H1 (cell line): Measurements from ENCODE around the gene BRCA2. TPM values are rescaled to one million over a fixed set of nuclear protein-coding genes. Genes with fewer than 3 reads are reported as not detected.

ENCODE experiments used
- CTCF ChIA-PET: fragments of 300-600 bp; sonication (Branson Sonifier 250); formaldehyde crosslinking; loops from one replicate; lab custom pipeline; 2021; ENCODE audit not compliant: partially characterized antibody; lab: Charles Lee
- POLR2A ChIA-PET: fragments of 300-600 bp; sonication (Branson Sonifier 250); formaldehyde crosslinking; loops from one replicate; lab custom pipeline; 2021; ENCODE audit warnings: inconsistent platforms; ENCODE audit not compliant: partially characterized antibody; lab: Charles Lee
- DNase-seq, 2 experiments: peaks; one replicate each; pipeline versions ENCODE4 v3.0.0 to v3.0.0-alpha.2; 2010 to 2022; ENCODE audit warnings: low spot score in 2 of 2, low read depth in 1 of 2, mixed read lengths in 1 of 2
- FAIRE-seq: peaks from 2 replicates; lab custom pipeline; 2011; peaks lifted over from hg19 to GRCh38; lab: Jason Lieb, UNC
- H2AFZ ChIP-seq: 2 replicates; pipeline ENCODE4 v1.8.1; 2012; ENCODE audit warnings: low read length, inconsistent platforms
- H2AK5ac ChIP-seq: 2 replicates; pipeline ENCODE4 v1.6.1; 2013; ENCODE audit warnings: low read depth, low read length
- H2BK120ac ChIP-seq: replicated peaks from 2 replicates; pipeline ENCODE3; 2013; ENCODE audit warnings: low read depth, low read length, inconsistent platforms
- H2BK12ac ChIP-seq: 2 replicates; pipeline ENCODE4 v1.6.1; 2013; ENCODE audit warnings: low read depth, low read length
- H2BK15ac ChIP-seq: 2 replicates; pipeline ENCODE4 v1.6.1; 2013; ENCODE audit warnings: low read length
- H2BK20ac ChIP-seq: 2 replicates; pipeline ENCODE4 v1.6.1; 2013; ENCODE audit warnings: low read length
- H2BK5ac ChIP-seq: 2 replicates; pipeline ENCODE4 v1.6.1; 2013; ENCODE audit warnings: low read depth, low read length
- H3K14ac ChIP-seq: 2 replicates; pipeline ENCODE4 v1.6.1; 2013; ENCODE audit warnings: inconsistent platforms; ENCODE audit not compliant: insufficient read length
- H3K18ac ChIP-seq: 2 replicates; pipeline ENCODE4 v1.6.1; 2013; ENCODE audit warnings: low read length; ENCODE audit errors: extremely low read depth
- H3K23ac ChIP-seq: 2 replicates; pipeline ENCODE4 v1.6.1; 2013; ENCODE audit warnings: inconsistent platforms; ENCODE audit not compliant: insufficient read length
- H3K23me2 ChIP-seq: 2 replicates; pipeline ENCODE4 v1.6.1; 2013; ENCODE audit warnings: low read depth, low read length
- H3K27ac ChIP-seq: 2 replicates; pipeline ENCODE4 v1.6.1; 2011; ENCODE audit warnings: low read depth, low read length, inconsistent platforms
- H3K27me3 ChIP-seq, 4 experiments: replicated peaks in 1 of 4; 1 replicate in 1 of 4; 2 replicates in 3 of 4; pipeline versions ENCODE4 v1.6.1 to v1.8.1; 2011 to 2013; ENCODE audit warnings: low read length in 3 of 4, mild to moderate bottlenecking in 3 of 4, inconsistent platforms in 2 of 4, mixed read lengths in 2 of 4, moderate library complexity in 1 of 4; ENCODE audit not compliant: control insufficient read depth in 3 of 4, insufficient read depth in 3 of 4; ENCODE audit errors: extremely low read depth in 1 of 4
- H3K36me3 ChIP-seq, 4 experiments: 2 replicates each; pipeline versions ENCODE4 v1.6.1 to v1.8.1; 2011 to 2013; ENCODE audit warnings: mild to moderate bottlenecking in 4 of 4, low read length in 3 of 4, moderate library complexity in 2 of 4, control low read depth in 1 of 4, inconsistent platforms in 1 of 4; ENCODE audit not compliant: insufficient read depth in 4 of 4, control insufficient read depth in 2 of 4
- H3K4ac ChIP-seq: replicated peaks from 2 replicates; pipeline ENCODE3; 2013; ENCODE audit warnings: low read length, low read depth, mixed read lengths, inconsistent platforms; ENCODE audit not compliant: insufficient read length
- H3K4me1 ChIP-seq, 4 experiments: replicated peaks in 1 of 4; 1 replicate in 1 of 4; 2 replicates in 3 of 4; pipeline versions ENCODE4 v1.6.1 to v1.8.1; 2011 to 2013; ENCODE audit warnings: low read length in 3 of 4, inconsistent platforms in 2 of 4, mixed read lengths in 1 of 4; ENCODE audit not compliant: insufficient read depth in 4 of 4, control insufficient read depth in 3 of 4
- H3K4me2 ChIP-seq, 2 experiments: 2 replicates each; pipeline versions ENCODE4 v1.6.1 to v1.8.1; 2011 to 2013; ENCODE audit warnings: low read depth in 2 of 2, low read length in 2 of 2, control low read depth in 1 of 2, inconsistent platforms in 1 of 2, mild to moderate bottlenecking in 1 of 2; ENCODE audit not compliant: insufficient read depth in 1 of 2
- H3K4me3 ChIP-seq, 4 experiments: fragments of 200-600, 300-600 bp in 1 of 4; sonication (generic), shearing (Covaris generic), sonication (Bioruptor Twin) in 1 of 4; 2 replicates each; pipeline versions ENCODE4 v1.5.1 to v1.8.1; 2011 to 2016; ENCODE audit warnings: low read length in 4 of 4, low read depth in 3 of 4, control low read depth in 2 of 4, inconsistent platforms in 2 of 4, mild to moderate bottlenecking in 2 of 4, mixed read lengths in 1 of 4, moderate library complexity in 1 of 4; ENCODE audit not compliant: insufficient read depth in 2 of 4; ENCODE audit errors: extremely low read depth in 1 of 4
- H3K56ac ChIP-seq: replicated peaks from 2 replicates; pipeline ENCODE3; 2013; ENCODE audit warnings: low read depth, mild to moderate bottlenecking, mixed read lengths, low read length, inconsistent platforms; ENCODE audit not compliant: insufficient read length
- H3K79me1 ChIP-seq: 2 replicates; pipeline ENCODE4 v1.6.1; 2013; ENCODE audit warnings: low read depth, low read length, control low read depth
- H3K79me2 ChIP-seq, 2 experiments: 2 replicates each; pipeline versions ENCODE4 v1.6.1 to v1.8.1; 2012 to 2013; ENCODE audit warnings: low read length in 2 of 2, mild to moderate bottlenecking in 2 of 2, inconsistent platforms in 1 of 2; ENCODE audit not compliant: insufficient read depth in 2 of 2, control insufficient read depth in 1 of 2
- H3K9ac ChIP-seq, 4 experiments: replicated peaks in 1 of 4; 1 replicate in 1 of 4; 2 replicates in 3 of 4; pipeline versions ENCODE4 v1.6.1 to v1.8.1; 2011 to 2013; ENCODE audit warnings: low read depth in 3 of 4, low read length in 3 of 4, control low read depth in 2 of 4, mild to moderate bottlenecking in 2 of 4, moderate library complexity in 2 of 4, inconsistent platforms in 1 of 4; ENCODE audit errors: extremely low read depth in 1 of 4
- H3K9me3 ChIP-seq, 2 experiments: 2 replicates each; pipeline versions ENCODE4 v1.6.1 to v1.8.1; 2012 to 2013; ENCODE audit warnings: mild to moderate bottlenecking in 2 of 2, moderate library complexity in 2 of 2, control low read depth in 1 of 2, inconsistent platforms in 1 of 2, low read depth in 1 of 2, low read length in 1 of 2, mixed read lengths in 1 of 2; ENCODE audit not compliant: insufficient read depth in 2 of 2
- H4K20me1 ChIP-seq, 2 experiments: replicated peaks in 1 of 2; 2 replicates each; pipeline versions ENCODE3 to v1.8.1; 2011 to 2013; ENCODE audit warnings: inconsistent platforms in 2 of 2, low read length in 2 of 2, mild to moderate bottlenecking in 1 of 2; ENCODE audit not compliant: insufficient read depth in 2 of 2, control insufficient read depth in 1 of 2
- H4K5ac ChIP-seq: 2 replicates; pipeline ENCODE4 v1.6.1; 2013; ENCODE audit warnings: low read length, low read depth, mixed read lengths, inconsistent platforms; ENCODE audit not compliant: insufficient read length
- H4K8ac ChIP-seq: 2 replicates; pipeline ENCODE4 v1.8.0; 2013; ENCODE audit warnings: mild to moderate bottlenecking, moderate library complexity, low read length, inconsistent platforms; ENCODE audit not compliant: insufficient read depth; ENCODE audit errors: extremely low read depth
- H4K91ac ChIP-seq: replicated peaks from 2 replicates; pipeline ENCODE3; 2013; ENCODE audit warnings: low read length, mixed read lengths, inconsistent platforms; ENCODE audit not compliant: insufficient read length
- ASH2L ChIP-seq: fragments of 200-600, 300-600 bp; sonication (generic); IDR thresholded peaks from one replicate; pipeline ENCODE4 v1.7.1; 2017; ENCODE audit warnings: low read length
- CHD1 ChIP-seq: IDR thresholded peaks from 2 replicates; pipeline ENCODE4 v1.6.1; 2012; ENCODE audit warnings: low read depth, low read length, improper control_type of control experiment
- KDM5A ChIP-seq: fragments of 200-600 bp; IDR thresholded peaks from 2 replicates; pipeline ENCODE4 v1.7.1; 2012; ENCODE audit warnings: mild to moderate bottlenecking, low read length, inconsistent platforms, mixed read lengths
- PHF8 ChIP-seq: fragments of 200-600 bp; sonication (generic); conservative IDR thresholded peaks from 2 replicates; pipeline ENCODE4 v1.7.1; 2012; ENCODE audit warnings: low read depth, mild to moderate bottlenecking, inconsistent platforms, low read length, moderate library complexity
- POLR2AphosphoS5 ChIP-seq: IDR thresholded peaks from 2 replicates; pipeline ENCODE4 v1.6.1; 2011; ENCODE audit warnings: low read depth, low read length
- RBBP5 ChIP-seq: IDR thresholded peaks from 2 replicates; pipeline ENCODE4 v1.7.1; 2012; ENCODE audit warnings: low read depth, mild to moderate bottlenecking, inconsistent platforms, low read length, moderate library complexity, borderline replicate concordance
- RFX5 ChIP-seq: IDR thresholded peaks from 2 replicates; pipeline ENCODE4 v1.6.1; 2011; ENCODE audit warnings: low read depth, low read length, improper control_type of control experiment, borderline replicate concordance
- RXRA ChIP-seq: IDR thresholded peaks from 2 replicates; pipeline ENCODE4 v1.6.1; 2011; ENCODE audit warnings: low read depth, mild to moderate bottlenecking, low read length, moderate library complexity; ENCODE audit not compliant: insufficient read depth
- SP2 ChIP-seq: IDR thresholded peaks from 2 replicates; pipeline ENCODE4 v1.6.1; 2012; ENCODE audit warnings: mild to moderate bottlenecking, low read length, inconsistent platforms
- SUZ12 ChIP-seq: fragments of 200-600 bp; sonication (generic); IDR thresholded peaks from 2 replicates; pipeline ENCODE4 v1.6.1; 2012; ENCODE audit warnings: mild to moderate bottlenecking, inconsistent platforms, low read length, moderate library complexity, mixed read lengths
- TEAD4 ChIP-seq: IDR thresholded peaks from 2 replicates; pipeline ENCODE4 v1.6.1; 2012; ENCODE audit warnings: low read depth, low read length, inconsistent platforms, mixed read lengths
- WGBS, 2 experiments: shearing (Covaris generic) in 1 of 2; methylation state at CpG; one replicate each; pipeline versions ENCODE4 v1.1.6 to v1.1.7; 2013 to 2015; ENCODE audit warnings: low lambda C conversion rate in 2 of 2, mixed read lengths in 2 of 2, inconsistent platforms in 1 of 2, low coverage in 1 of 2, missing lambda C conversion rate in 1 of 2; ENCODE audit not compliant: insufficient replicate concordance in 2 of 2, insufficient coverage in 1 of 2, insufficient read length in 1 of 2; ENCODE audit errors: extremely low coverage in 1 of 2, missing lambda C conversion rate in 1 of 2; 5-methylcytosine and 5-hydroxymethylcytosine counted together
- polyA plus RNA-seq, 7 experiments: library from polyadenylated mRNA; depleted of rRNA in 3 of 7; stranded (reverse) in 5 of 7; unstranded in 2 of 7; fragments of >200 nt in 5 of 7; fragments of 200-250 nt in 2 of 7; gene quantifications; 1 replicate in 5 of 7; 2 replicates in 1 of 7; 4 replicates in 1 of 7; pipeline versions ENCODE4 v1.2.1 to v1.2.3, GENCODE V29; 2011 to 2013; ENCODE audit warnings: missing spikeins in 2 of 7, mixed read lengths in 2 of 7
- total RNA-seq: library from RNA; stranded (reverse); fragmentation: NEBNext Ultra II Directional; extraction: Animal tissue kit (Norgen Biotek cat#: 25700); gene quantifications from 2 replicates; pipeline ENCODE4 v1.2.1, GENCODE V29; 2021

BRCA2 gene
- total and polyA plus RNA-seq, 2 of the 8 experiments (the other 6 are each of a cell fraction or from before 2014, with no cell fraction given): 4.2 to 24.9 TPM

- Histone ChIP-seq H3K79me1 (no peaks in the 10 kb centered on the region), H3K18ac (no peak overlapping the region), H2BK5ac (no peak overlapping the region), H3K56ac (no peak overlapping the region), H3K23ac (no peak overlapping the region), H3K14ac (no peak overlapping the region), H2BK15ac (no peak overlapping the region), H3K4me1 (no peaks in the 10 kb centered on the region), H3K27ac (no peak overlapping the region), H3K79me2 (no peaks in the 10 kb centered on the region), H3K4me2 (no peak overlapping the region), H3K27me3 (no peaks in the 10 kb centered on the region; a peak in 1 of 7 replicates), H4K20me1 (no peaks in the 10 kb centered on the region), H3K36me3 (no peaks in the 10 kb centered on the region), H4K91ac (no peak overlapping the region), H3K9me3 (no peaks in the 10 kb centered on the region), H2BK12ac (no peak overlapping the region), H3K4me3 (no peak overlapping the region), H2AFZ (no peak overlapping the region), H4K8ac (no peak overlapping the region), H2BK120ac (no peak overlapping the region), H3K4ac (no peak overlapping the region), H2BK20ac (no peak overlapping the region), H4K5ac (no peak overlapping the region), H2AK5ac (no peak overlapping the region), H3K9ac (no peak overlapping the region), H3K23me2 (no peaks in the 10 kb centered on the region)
- 85% methylated on average over 8 of the region's 8 CpGs; no CpG with 5 or more reads in 1 of the 2 experiments for WGBS, 2 experiments
- ChIA-PET POLR2A (interaction anchor here (0.9 to 1.6 kb wide), 2 partner anchors 12 to 15 kb away, joined by 3 to 9 read pairs; partner anchors contain the start of genes BRCA2 and ZAR1L), CTCF (interaction anchor here (0.5 to 1.9 kb wide), 6 partner anchors 10 to 144 kb away, joined by 3 to 9 read pairs (median 3); no protein-coding TSS in a partner anchor)
- TF ChIP-seq KDM5A (no peak), RXRA (no peak), SP2 (no peak), CHD1 (no peak), SUZ12 (no peak), RBBP5 (no peak), ASH2L (no peak), TEAD4 (no peak), PHF8 (no peak), RFX5 (no peak), POLR2AphosphoS5 (no peak)
- no peak for FAIRE-seq
- DNase-seq: no peak
Observed at GRCh38 chr13:32300406-32300805, 14.9 kb upstream of the BRCA2 start.
